Mesendoderm (in vitro differentiated cells): ENCODE data around the gene TAF8.
A peak's percentile ranks its signal among the peaks of the same experiment; 100 is the strongest.

Experiments used
- DNase-seq: peaks from one replicate; pipeline ENCODE4 v3.0.0; 2013
- H2AK5ac ChIP-seq: 2 replicates; pipeline ENCODE4 v1.6.1; 2013; ENCODE audit warnings: low read length, inconsistent platforms
- H2BK120ac ChIP-seq: 2 replicates; pipeline ENCODE4 v1.6.1; 2013; ENCODE audit warnings: low read depth, mild to moderate bottlenecking, low read length, moderate library complexity, mixed read lengths
- H2BK15ac ChIP-seq: replicated peaks from 2 replicates; pipeline ENCODE4 v1.6.1; 2013; ENCODE audit warnings: low read depth, mild to moderate bottlenecking, moderate library complexity
- H2BK5ac ChIP-seq: 2 replicates; pipeline ENCODE4 v1.6.1; 2013; ENCODE audit warnings: low read length, inconsistent platforms
- H3K18ac ChIP-seq: 2 replicates; pipeline ENCODE4 v1.6.1; 2013; ENCODE audit warnings: mild to moderate bottlenecking, low read length, mixed read lengths
- H3K23ac ChIP-seq: one replicate; pipeline ENCODE4 v1.6.1; 2013; ENCODE audit warnings: low read length
- H3K27ac ChIP-seq: 2 replicates; pipeline ENCODE4 v1.5.1; 2013; ENCODE audit warnings: low read depth, mild to moderate bottlenecking, inconsistent platforms, low read length, moderate library complexity
- H3K27me3 ChIP-seq: 2 replicates; pipeline ENCODE4 v1.6.1; 2013; ENCODE audit warnings: low read length, control low read depth, mild to moderate bottlenecking, inconsistent platforms; ENCODE audit not compliant: insufficient read depth, poor library complexity
- H3K36me3 ChIP-seq: 2 replicates; pipeline ENCODE4 v1.6.1; 2013; ENCODE audit warnings: low read length, inconsistent platforms; ENCODE audit not compliant: control insufficient read depth, insufficient read depth
- H3K4ac ChIP-seq: one replicate; pipeline ENCODE4 v1.6.1; 2013; ENCODE audit warnings: low read depth, mild to moderate bottlenecking, low read length, moderate library complexity
- H3K4me1 ChIP-seq: 2 replicates; pipeline ENCODE4 v1.6.1; 2013; ENCODE audit warnings: low read depth, low read length, inconsistent platforms; ENCODE audit not compliant: control insufficient read depth
- H3K4me2 ChIP-seq: 2 replicates; pipeline ENCODE4 v1.6.1; 2013; ENCODE audit warnings: low read length
- H3K4me3 ChIP-seq: 2 replicates; pipeline ENCODE4 v1.5.1; 2013; ENCODE audit warnings: mild to moderate bottlenecking, low read length
- H3K56ac ChIP-seq: one replicate; pipeline ENCODE4 v1.6.1; 2013; ENCODE audit warnings: low read length
- H3K79me1 ChIP-seq: 2 replicates; pipeline ENCODE4 v1.6.1; 2013; ENCODE audit warnings: low read length, inconsistent platforms
- H3K79me2 ChIP-seq: 2 replicates; pipeline ENCODE4 v1.6.1; 2013; ENCODE audit warnings: mild to moderate bottlenecking, low read length; ENCODE audit not compliant: control insufficient read depth, insufficient read depth
- H3K9ac ChIP-seq: 2 replicates; pipeline ENCODE4 v1.6.1; 2013; ENCODE audit warnings: low read length, inconsistent platforms
- H4K5ac ChIP-seq: one replicate; pipeline ENCODE4 v1.6.1; 2013; ENCODE audit warnings: low read length
- H4K8ac ChIP-seq: one replicate; pipeline ENCODE4 v1.6.1; 2013; ENCODE audit warnings: low read depth, mild to moderate bottlenecking, control low read depth, low read length, moderate library complexity
- WGBS: extraction: QIAGEN DNeasy Blood & Tissue Kit; methylation state at CpG from one replicate; pipeline ENCODE4 v1.1.7; 2013; ENCODE audit warnings: low lambda C conversion rate, missing lambda C conversion rate; ENCODE audit not compliant: insufficient coverage; ENCODE audit errors: extremely low coverage; 5-methylcytosine and 5-hydroxymethylcytosine counted together

TAF8 gene

GRCh38 chr6:42017021-42017643, 33.2 kb upstream of the TAF8 start:
- Histone ChIP-seq H3K4me2 (no peak overlapping the region), H2BK5ac (no peak overlapping the region), H3K23ac (no peak overlapping the region), H3K9ac (no peak overlapping the region), H3K56ac (no peak overlapping the region), H3K27me3 (no peaks in the 10 kb centered on the region), H3K18ac (no peak overlapping the region), H2BK120ac (no peak overlapping the region), H2BK15ac (no peak overlapping the region), H3K36me3 (no peaks in the 10 kb centered on the region), H3K27ac (no peak overlapping the region), H4K8ac (no peak overlapping the region), H3K79me1 (no peaks in the 10 kb centered on the region), H3K4me3 (no peak overlapping the region), H2AK5ac (no peak overlapping the region), H3K4ac (no peak overlapping the region), H3K79me2 (no peaks in the 10 kb centered on the region), H4K5ac (no peak overlapping the region), H3K4me1 (no peaks in the 10 kb centered on the region)
- WGBS, result no CpG with 5 or more reads among the region's 4 CpGs
- no peak for DNase-seq

- no peak overlapping the region for H2AK5ac ChIP-seq
- no peak overlapping the region for H3K4me2 ChIP-seq
- no peak overlapping the region for H3K4me3 ChIP-seq
- H3K36me3 ChIP-seq, result no peaks in the 10 kb centered on the region
- H2BK5ac ChIP-seq, result no peak overlapping the region
- no peaks in the 10 kb centered on the region for H3K79me1 ChIP-seq
- H3K9ac ChIP-seq, result no peak overlapping the region
- no peak for DNase-seq
- no peak overlapping the region for H2BK15ac ChIP-seq
- H3K23ac ChIP-seq, result no peak overlapping the region
- no peak overlapping the region for H3K4ac ChIP-seq
- H4K5ac ChIP-seq, result no peak overlapping the region
- no peaks in the 10 kb centered on the region for H3K27me3 ChIP-seq
- no peak overlapping the region for H2BK120ac ChIP-seq
- H4K8ac ChIP-seq, result no peak overlapping the region
- H3K56ac ChIP-seq, result no peak overlapping the region
- no CpG with 5 or more reads among the region's 8 CpGs for WGBS
- peaks cover 4% of the 10 kb centered on the region for H3K4me1 ChIP-seq
- no peak overlapping the region for H3K18ac ChIP-seq
- H3K27ac ChIP-seq, result no peak overlapping the region
- no peaks in the 10 kb centered on the region for H3K79me2 ChIP-seq
Measured at GRCh38 chr6:42020967-42021366, 29.4 kb upstream of the TAF8 start.

GRCh38 chr6:42021847-42022754, 28.2 kb upstream of the TAF8 start:
- no peak for DNase-seq

GRCh38 chr6:42022755-42023384, 27.5 kb upstream of the TAF8 start:
- Histone ChIP-seq H3K56ac (no peak overlapping the region), H3K4me3 (no peak overlapping the region), H2AK5ac (no peak overlapping the region), H3K79me1 (no peaks in the 10 kb centered on the region), H2BK5ac (no peak overlapping the region), H3K4me1 (peaks cover 4% of the 10 kb centered on the region), H3K27ac (no peak overlapping the region), H3K9ac (no peak overlapping the region), H4K8ac (no peak overlapping the region), H3K79me2 (no peaks in the 10 kb centered on the region), H3K4ac (no peak overlapping the region), H3K27me3 (no peaks in the 10 kb centered on the region), H3K18ac (no peak overlapping the region), H3K4me2 (no peak overlapping the region), H2BK120ac (no peak overlapping the region), H4K5ac (no peak overlapping the region), H2BK15ac (no peak overlapping the region), H3K23ac (no peak overlapping the region), H3K36me3 (no peaks in the 10 kb centered on the region)
- WGBS, result no CpG with 5 or more reads among the region's 14 CpGs
- no peak for DNase-seq

More at GRCh38 chr6:42021847-42022754, 28.2 kb upstream of the TAF8 start:
- H3K79me1 ChIP-seq, result no peaks in the 10 kb centered on the region
- no peaks in the 10 kb centered on the region for H3K27me3 ChIP-seq
- H3K27ac ChIP-seq, result no peak overlapping the region
- H2AK5ac ChIP-seq, result no peak overlapping the region
- no peak overlapping the region for H3K4ac ChIP-seq
- no peak overlapping the region for H2BK120ac ChIP-seq
- no peak overlapping the region for H4K8ac ChIP-seq
- H3K9ac ChIP-seq, result no peak overlapping the region
- H2BK5ac ChIP-seq, result no peak overlapping the region
- H3K4me2 ChIP-seq, result no peak overlapping the region
- no peak overlapping the region for H3K23ac ChIP-seq
- H3K79me2 ChIP-seq, result no peaks in the 10 kb centered on the region
- H4K5ac ChIP-seq, result no peak overlapping the region
- no peak overlapping the region for H3K4me3 ChIP-seq
- WGBS, result no CpG with 5 or more reads among the region's 12 CpGs
- no peak overlapping the region for H3K56ac ChIP-seq
- no peaks in the 10 kb centered on the region for H3K36me3 ChIP-seq
- peaks cover 4% of the 10 kb centered on the region for H3K4me1 ChIP-seq
- H3K18ac ChIP-seq, result no peak overlapping the region
- H2BK15ac ChIP-seq, result no peak overlapping the region

GRCh38 chr6:42025066-42025844, 25.1 kb upstream of the TAF8 start:
- no peak overlapping the region for H2BK15ac ChIP-seq
- no peaks in the 10 kb centered on the region for H3K36me3 ChIP-seq
- H3K9ac ChIP-seq, result no peak overlapping the region
- H3K56ac ChIP-seq, result no peak overlapping the region
- no peak overlapping the region for H4K8ac ChIP-seq
- H3K79me1 ChIP-seq, result no peaks in the 10 kb centered on the region
- no peak overlapping the region for H3K4me2 ChIP-seq
- no peak overlapping the region for H4K5ac ChIP-seq
- H3K79me2 ChIP-seq, result no peaks in the 10 kb centered on the region
- H2BK5ac ChIP-seq, result no peak overlapping the region
- H3K4me3 ChIP-seq, result no peak overlapping the region
- no peak overlapping the region for H3K23ac ChIP-seq
- H3K4me1 ChIP-seq, result peaks cover 13% of the 10 kb centered on the region
- no peak overlapping the region for H2BK120ac ChIP-seq
- DNase-seq, result no peak
- no CpG with 5 or more reads among the region's 11 CpGs for WGBS
- H2AK5ac ChIP-seq, result peak overlapping the region; percentile 19
- no peak overlapping the region for H3K4ac ChIP-seq
- no peaks in the 10 kb centered on the region for H3K27me3 ChIP-seq
- no peak overlapping the region for H3K18ac ChIP-seq
- no peak overlapping the region for H3K27ac ChIP-seq
